Ishikawa (cell line): ENCODE results near the gene EXOG.

Experiments
- CEBPB ChIP-seq: IDR thresholded peaks from 2 replicates; pipeline ENCODE4 v1.6.1; 2012
- EP300 ChIP-seq: IDR thresholded peaks from 2 replicates; pipeline ENCODE4 v1.6.1; 2012; ENCODE audit warnings: borderline replicate concordance
- MAX ChIP-seq: IDR thresholded peaks from 2 replicates; pipeline ENCODE4 v1.6.1; 2012
- RAD21 ChIP-seq: IDR thresholded peaks from 2 replicates; pipeline ENCODE4 v1.6.1; 2012; ENCODE audit warnings: low read depth
- TEAD4 ChIP-seq: IDR thresholded peaks from 2 replicates; pipeline ENCODE4 v1.6.1; 2012

DNA sequence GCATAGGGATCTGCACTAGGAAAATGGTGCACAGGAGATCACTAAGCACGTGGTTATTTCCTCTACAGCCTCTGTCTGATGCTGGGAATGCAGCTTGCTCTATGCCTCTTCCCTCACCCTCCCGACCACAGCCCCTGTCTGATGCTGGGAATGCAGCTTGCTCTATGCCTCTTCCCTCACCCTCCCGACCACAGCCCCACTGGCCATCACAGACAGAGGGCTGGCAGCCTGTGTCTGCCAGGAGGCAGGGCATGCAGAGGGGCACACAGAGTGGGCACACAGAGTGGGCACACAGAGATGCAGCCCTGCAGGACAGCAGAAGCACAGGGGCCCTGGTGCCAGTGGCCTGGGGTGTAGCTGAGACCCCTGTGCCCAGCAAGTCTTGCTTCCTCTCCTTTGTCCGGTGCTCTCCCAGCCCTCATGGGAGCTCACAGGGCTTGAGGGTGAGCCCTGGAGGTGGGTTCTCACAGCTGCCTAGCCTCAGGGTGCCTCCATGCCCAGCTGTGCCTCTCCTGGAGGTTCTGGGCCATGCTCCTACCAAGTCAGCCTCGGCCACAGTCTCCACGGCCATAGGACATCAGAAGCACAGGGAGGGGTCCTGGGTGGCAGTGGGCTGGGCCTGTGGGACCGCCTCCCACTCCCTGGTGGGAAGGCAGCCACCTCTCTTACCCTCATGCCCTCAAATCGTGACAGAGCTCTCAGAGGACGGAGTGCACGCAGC, 65.8 kb downstream of the EXOG start:
- TF ChIP-seq MAX (no peak), RAD21 (no peak), TEAD4 (no peak), CEBPB (no peak), EP300 (no peak)
